ENCODE results near the gene HIVEP3.
A peak's percentile ranks its signal among the peaks of the same experiment; 100 is the strongest.

Gene HIVEP3

DNA sequence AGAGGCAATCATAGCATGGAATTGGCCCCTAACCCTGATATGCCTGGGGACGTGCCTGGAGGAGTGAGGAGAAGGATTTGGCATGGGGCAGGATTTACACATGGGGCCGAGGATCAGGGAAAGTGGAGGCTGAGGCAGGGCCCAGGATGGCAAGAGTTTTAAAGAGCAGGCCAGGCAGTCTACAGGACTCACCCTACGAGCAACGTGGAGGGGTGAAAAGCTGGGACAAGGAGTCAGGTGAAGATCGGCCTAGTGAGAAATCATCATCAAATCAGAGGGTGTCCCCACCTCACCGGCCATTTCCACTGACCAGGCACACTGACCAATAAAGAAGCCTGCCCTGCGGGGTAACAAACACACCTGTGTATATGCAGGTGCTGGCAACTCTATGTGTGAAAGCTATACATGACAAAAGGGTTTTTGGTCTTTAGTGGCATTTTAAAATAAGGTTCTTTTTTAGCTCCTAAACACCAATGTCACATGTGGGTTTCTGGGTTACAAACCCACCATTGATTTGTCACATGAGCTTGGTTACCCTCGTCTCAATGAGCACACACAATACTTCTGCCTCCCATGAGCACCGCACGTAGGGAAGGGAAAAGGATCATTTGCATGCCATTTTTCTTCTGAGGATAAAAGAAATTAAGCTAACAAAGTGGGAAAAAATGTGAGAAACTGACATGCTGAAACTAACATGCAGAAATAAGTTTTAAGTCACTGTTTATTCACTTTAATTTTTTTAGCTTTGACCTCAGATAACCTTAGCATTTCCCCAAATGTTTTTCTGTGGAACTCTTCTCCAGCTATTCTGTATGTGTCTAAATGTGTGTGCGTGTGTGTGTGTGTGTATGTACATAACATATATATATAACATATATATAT is 266.1 kb downstream of the HIVEP3 start:
- no peak for DNase-seq (ENCODE audit: low read depth in 3 of 3)

DNA sequence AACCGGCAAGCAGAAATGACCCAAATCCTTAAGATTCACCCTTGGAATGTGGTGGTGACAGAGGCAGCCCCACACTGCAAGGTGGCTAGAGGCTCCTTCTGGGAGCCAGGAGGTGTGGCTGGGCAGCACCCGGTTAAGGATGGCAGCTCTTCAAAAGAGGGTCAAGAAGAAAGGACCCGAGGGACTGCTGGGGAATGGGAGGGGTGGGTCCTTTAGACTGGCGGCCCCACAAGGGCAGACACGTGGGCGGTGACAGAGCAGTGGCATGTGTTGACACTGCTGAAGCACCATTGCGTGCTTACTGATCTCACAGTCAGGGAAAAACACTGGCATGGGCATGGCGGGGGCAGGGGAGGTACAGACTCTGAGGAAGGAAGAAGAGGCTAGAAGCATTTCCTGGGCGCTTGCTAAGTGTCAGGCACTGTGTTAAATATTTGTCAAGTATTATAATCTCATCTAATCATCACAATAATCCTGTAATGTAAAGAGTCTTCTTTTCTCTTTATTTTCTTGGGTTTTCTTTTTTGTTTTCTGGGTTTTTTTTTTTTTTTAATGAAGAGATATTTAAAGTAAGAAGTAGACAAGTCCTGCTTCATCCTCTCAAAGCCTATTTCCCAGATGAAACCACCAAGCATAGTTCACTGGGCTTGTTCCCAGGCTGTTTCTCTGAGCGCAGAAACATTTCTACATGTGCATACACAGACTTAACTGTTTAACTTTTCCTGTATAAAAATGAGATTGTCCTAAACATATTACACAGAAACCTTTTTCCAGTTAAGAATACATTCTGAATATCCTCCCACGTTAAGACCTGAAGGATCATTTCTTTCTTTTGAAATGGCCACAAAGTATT is 268.5 kb downstream of the HIVEP3 start:
- no peak for DNase-seq (ENCODE audit: low read depth in 3 of 3)

DNA sequence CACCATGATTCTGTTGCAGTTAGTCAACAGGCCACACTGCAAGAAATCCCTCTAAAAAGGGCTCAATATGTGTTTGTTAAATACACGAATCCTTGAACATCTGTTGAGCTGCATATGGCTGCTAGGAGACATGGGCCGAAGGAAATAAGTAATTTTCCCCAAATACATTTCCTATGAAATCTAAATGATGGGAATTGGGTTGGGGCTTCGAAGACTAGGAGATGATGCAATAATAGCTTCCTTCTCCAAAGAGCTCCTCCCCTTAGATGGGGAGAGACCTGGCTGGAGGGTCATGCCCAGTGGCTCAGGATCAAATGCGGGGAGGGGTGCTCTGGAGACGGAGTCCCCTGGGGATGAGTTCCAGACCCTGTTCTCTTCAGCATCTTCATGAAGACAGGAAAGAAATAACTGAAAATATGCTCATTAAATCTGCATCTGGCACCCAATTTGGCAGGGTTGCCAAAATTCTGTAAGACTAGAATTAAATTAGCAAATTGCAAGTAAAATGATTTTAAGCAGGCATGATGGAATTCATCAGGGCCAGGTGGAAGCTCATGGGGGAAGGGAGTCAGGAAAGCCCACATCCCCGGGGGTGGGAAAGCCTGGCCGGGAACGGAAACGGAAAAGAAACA is 269.2 kb downstream of the HIVEP3 start:
- no peak for DNase-seq (ENCODE audit: low read depth in 3 of 3)

DNA sequence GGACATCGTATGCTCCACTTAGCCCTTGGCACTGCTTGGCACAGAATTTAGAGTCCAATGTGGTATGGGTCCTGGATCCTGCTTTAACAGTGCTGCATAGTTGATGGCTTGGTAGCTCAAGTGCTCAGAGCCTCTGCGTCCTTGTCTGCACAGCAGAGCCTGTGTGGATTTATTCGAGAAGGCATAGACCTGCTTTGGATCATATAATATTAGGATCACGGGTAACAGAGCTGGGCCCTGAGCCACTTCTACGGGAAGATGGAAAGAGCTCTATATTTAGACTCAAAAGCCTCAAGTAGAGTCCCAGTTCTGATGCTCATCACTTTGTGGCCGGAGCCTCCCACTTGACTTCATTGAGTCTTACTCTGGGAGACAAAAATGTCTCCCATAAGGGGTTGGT is 269.9 kb downstream of the HIVEP3 start:
- no peak for DNase-seq (ENCODE audit: low read depth in 3 of 3)

DNA sequence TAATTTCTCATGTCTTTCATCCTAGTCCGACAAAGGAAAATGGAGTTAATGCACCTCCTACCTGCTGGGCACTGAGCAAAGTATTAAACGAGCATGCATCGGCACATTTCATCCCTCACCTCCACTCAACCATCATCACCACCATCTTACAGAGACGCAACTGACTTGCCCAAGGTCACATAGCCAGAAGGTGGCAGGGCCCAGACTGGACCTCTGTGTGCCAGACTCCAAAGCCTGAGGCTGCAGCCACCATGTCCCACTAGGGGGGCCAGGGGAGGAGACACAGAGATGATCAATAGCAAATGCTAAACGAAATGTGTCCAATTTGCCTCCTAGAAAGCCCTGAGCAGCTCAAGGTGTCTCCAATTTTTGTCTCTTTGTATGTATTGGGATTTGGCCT is 270.5 kb downstream of the HIVEP3 start:
- no peak for DNase-seq (ENCODE audit: low read depth in 3 of 3)

DNA sequence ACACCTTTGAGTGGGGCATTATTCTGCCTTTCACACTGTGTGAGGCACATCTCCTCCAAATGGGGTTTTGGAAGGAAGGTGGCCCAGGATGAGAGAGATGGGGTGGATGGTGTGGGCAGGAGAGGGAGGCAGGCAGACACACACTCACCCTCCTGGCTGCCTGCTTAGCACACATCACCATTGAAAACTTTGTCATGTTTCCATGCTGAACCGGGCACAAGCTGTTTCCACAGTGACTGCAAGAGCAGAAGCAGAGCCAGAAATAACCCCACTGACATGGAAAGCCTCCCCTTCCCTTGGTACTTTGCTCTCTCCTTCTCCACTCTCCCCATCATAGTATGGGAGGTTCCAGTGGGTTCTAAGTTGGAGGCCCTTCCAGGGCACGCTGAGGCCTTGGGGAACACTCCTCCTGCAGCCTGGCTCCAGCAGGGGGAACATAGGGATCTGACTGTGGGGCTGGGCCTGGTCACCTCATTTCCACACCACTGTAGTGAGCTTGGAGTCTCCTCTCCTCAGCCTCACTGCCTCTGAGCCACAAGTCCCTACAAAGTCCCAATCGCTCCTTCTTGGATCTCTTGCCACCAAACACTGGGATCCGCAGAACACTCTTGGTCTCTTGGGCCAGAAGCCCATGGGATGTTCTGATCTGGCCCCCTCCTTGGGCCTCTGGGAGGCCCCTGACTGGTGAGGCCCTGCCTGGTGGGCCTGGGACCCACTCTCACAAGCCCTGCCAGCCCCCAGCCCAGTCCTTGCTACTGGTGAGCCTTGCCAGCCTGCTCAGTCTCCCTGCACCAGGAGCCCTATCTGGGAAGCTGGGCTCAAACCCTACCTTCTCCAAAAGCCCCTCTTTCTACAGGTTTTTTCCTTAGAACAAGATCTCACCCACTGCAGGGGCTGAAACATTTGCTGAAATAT is 271.2 kb downstream of the HIVEP3 start:
- no peak for DNase-seq (ENCODE audit: low read depth in 3 of 3)

DNA sequence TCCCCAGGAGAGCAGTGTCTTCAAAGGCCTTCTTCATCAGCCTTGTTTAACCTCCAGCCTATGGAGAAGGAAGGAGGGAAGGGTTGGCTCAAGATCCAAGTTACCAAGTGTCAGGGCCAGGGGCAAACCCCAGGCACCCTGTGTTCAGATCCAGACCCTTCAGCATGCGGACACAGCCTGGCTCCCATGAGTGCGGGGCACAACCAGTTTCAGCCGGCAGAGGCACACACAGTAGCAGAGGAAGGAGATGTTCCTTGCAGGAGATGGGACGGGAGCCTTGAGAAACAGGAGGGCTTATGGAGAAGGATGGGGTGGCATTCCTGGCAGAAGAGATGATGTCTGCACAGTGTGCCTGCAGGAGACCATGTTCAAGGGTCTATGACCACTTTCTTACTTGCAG is 272.5 kb downstream of the HIVEP3 start:
- no peak for DNase-seq (ENCODE audit: low read depth in 3 of 3)

DNA sequence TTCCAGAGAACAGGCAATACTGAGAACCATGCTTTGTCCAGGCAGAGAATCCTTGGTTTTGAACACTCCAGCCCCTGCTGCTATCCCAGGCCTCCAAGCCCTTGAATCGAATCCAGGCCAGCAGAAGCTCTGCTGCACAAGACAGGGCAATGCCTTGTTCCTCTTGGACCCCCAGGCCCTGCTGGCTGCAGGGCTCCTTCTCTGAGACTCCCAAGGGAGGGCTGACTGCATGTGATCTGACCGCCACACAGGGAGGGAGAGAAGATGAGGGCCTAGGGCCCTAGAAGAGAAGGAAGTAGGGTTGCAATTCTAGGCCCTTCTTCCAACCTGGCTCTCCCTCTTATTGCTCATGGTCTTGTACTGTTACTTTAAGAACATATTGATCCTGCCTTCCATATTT is 273.7 kb downstream of the HIVEP3 start:
- DNase-seq (ENCODE audit: low read depth in 3 of 3): no peak

DNA sequence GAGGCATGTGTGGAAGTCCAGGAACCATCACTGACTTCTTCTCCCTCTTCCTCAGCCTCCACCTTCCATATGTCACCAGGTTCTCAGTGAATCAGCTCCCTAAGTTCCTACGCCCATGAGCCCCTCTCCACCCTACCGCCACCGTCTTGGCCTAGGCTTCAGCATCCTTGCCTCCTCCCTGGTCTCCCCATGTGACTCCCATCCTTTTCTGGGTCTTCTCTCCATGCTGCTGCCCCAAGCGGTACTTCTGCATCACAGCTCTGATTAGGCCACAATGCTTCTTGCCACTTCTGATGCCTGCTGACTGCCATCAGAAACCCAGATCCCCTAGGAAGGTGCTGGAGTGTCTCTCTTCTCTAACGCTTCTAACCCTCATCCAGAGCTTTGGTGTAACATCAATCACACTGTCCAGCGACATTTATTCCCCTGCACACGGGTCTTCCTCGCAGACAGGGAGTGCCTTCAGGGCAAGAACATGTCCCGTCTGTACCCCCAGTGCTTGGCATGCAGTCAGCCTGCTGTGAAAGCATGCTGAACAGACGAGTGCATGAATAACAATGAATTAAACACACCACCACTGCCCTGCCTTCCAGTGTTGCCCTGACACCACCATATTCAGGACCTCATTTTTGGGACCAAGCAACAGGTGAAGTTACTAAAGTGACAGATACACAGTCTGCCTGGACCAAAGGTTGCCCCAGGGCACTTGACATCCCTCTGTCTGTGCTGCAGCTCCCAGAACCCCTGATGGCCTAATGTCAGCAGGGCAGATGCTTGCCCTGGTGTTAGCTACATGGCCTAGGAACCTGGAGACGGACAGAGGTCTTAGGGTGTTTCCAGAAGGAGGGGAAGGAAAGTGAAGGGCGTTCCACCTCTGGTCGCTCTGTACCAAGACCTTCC is 275.6 kb downstream of the HIVEP3 start:
- DNase-seq (ENCODE audit: low read depth in 3 of 3): no peak

DNA sequence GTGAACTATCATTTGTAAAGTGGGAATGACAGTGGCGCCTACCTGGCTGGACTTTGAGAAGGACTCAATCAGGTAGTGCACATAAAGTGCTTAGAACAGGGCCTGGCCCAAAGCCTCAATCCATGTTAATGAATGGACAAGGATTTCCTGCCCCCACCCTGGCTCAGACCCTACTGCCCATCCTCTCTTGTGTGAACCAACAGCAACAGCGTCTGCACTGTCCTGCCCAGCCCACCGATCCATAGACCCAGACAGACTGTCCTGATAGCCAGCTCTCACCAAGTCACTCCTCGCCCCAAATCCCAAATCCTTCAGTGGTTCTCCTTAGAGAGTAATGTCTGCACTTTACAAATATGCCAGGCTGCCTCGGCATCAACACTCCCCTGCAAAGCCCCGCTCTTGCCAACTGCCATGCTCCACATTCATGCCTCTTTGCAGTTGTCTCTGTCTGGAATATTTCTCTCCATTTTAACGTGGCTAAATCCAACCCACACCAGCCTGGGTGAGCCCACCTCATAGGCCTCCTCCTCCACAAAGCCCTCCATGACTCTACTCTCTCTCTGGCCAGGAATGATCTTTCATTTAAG is 276.7 kb downstream of the HIVEP3 start:
- DNase-seq (ENCODE audit: low read depth in 3 of 3): no peak

DNA sequence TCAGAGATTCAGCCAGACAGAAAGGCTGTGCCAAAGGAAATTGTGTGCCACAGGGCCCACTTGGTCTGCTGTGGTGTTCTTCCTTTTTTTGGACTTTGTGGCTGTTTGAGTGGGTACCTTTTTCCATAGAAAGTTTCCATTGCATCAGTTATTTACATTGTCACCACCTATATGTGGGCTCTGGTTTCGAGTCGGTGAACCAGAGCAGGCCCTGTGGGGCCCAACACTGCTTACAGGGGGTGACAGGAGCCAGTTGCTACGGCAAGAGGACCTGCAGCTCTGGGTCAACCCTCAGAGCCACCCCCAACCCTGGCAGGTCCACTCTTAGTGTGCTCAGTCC is 277.3 kb downstream of the HIVEP3 start:
- peak in 1 of 3 donors; percentile 46 for DNase-seq (ENCODE audit: low read depth in 3 of 3)

DNA sequence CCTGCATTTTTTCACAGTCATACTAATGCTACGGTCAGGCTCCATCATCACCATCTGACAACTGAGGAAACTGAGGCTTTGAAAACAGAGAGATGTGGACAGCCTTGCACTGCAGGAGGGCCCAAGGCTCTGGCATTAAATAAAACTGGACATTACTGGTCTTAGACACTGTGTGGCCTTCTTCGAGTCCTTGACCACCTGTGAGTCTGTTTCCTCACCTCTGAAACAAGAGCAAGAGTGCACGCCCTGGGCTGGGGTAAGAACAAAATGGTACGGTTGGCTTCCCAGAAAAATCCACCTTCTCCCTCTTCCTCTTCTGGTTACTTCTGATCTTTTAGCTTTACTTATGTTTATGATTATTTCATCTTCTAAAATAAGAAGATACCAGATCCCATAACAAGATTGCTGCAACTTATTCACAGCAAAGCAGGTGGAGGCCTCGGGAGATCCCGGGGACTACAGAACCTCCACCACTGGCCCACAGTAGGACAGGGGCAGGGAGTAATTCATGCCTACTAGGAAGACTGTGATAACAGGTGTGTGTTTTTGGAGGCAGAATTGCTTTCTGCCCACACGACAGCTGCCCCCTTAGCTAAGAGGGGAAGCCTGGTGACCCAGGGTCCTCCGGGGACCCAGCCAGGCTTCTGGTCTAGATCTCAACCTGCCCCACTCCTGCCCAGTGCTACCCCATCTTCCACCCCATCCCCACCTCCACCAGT is 277.8 kb downstream of the HIVEP3 start:
- DNase-seq (ENCODE audit: low read depth in 3 of 3): no peak

DNA sequence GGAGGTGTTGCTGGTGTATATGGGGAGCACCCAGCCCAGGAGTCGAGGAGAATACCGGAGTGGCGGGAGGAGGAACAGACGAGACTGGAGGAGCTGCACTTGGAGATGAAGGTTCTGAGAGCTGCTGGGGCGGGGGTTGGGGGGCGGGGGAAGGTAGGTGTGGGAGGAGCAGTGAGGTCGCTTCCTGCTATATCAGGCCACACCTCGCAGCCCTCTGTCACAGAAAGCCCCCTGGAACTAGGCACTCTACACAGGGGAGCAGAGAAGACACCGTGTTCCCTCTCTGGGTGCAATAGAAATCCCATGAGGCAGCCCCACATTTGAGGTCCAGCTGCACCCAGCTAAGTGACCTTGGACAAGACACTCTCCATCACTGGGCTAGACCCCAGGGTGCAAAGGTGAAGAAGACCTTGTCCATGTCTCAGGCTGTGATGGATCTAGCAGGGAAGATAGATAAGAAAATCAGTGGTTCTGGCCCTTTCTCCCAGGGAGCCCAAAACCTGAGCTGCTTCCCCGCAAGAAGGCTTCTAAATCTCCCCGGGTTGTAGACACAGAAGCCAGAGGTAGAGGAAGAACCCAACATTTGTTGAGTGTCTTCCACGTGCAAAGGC is 278.5 kb downstream of the HIVEP3 start:
- DNase-seq (ENCODE audit: low read depth in 3 of 3): no peak

DNA sequence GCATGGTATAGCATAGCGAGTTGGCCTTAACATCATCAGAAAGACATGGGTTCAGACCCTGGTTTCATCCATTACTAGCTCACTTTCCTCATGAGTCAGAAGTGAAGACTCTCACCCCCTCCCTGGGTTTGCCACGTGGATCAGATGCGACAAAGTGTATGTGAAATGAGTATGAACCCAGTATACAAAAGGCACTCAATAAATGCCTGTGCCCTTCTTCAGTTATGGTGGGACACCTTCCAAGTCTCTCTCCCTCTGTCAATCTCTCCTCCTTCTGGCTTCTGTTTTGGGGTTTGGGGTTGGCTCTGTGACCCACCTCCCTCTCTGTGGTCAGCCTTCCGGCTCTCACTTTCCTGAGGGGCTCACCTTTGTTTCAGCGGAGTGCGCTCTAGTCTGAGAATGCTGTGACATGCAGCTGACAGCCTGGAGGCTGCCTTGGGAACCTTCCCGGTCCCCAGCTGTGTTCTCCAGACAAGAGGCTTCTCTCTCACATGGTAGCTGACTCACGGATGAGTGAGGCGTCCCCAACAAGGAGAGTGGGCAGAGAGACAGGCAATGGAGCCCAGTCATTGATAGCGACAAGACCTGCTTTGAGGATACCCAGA is 279.3 kb downstream of the HIVEP3 start:
- peak in 2 of 3 donors; percentile 47 to 60 for DNase-seq (ENCODE audit: low read depth in 3 of 3)

DNA sequence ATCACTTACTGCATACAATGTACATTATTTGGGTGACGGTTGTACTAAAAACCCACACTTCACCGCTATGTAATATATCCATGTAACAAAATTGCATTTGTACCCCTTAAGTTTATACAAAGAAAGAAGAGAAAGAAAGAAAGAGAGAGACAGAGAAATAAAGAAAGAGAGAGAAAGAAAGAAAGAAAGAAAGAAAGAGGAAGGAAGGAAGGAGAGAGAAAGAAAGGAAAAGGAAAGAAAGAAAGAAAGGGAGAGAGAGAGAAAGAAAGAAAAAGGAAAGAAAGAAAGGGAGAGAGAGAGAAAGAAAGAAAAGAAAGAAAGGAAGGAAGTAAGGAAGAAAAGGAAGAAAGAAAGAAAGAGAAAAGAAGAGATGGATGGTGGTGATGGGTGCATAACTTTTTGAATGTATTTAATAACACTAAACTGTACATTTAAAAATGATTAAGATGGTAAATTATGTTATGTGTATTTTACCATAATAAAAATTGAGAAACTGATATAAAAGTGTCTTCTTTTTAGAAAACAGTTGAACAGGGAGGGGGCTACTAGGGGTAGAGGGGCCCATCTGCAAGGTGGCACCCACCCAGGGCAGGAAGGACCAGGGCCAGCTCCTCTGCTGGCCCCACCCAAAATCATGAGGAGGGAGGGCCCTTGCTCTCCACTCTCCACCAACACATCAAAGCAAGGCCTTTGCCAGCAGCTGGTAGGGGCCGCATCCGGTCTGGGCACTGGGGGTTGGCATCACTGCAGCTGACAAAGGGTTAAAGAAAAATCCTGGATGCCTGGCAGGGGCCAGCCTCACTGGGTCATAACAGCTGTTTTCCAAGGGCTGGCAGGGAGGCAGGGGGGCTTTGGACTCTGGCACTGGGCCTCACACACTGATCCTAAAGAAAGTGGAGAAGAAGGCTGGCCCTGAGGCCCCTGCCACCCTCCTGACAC is 280.4 kb downstream of the HIVEP3 start:
- DNase-seq (ENCODE audit: low read depth in 3 of 3): no peak

DNA sequence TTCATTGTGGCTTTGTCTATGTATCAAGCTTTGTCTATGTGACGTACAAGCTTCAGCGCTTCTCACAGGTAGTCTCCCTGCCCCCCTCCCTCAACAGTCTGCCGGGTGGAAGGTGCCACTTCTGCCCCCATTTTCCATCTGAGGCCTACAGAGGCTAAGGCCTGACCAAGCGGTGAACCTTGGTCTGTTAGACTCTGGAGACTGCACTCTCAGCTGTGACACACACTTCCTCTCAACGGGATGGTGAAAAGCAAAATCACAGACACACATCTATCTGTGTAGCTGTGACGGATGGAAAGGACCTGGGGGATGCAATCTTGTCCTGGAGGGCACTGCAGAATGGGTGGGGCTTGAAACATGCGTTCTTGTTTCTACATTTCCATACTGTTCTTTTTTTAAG is 281.4 kb downstream of the HIVEP3 start:
- no peak for DNase-seq (ENCODE audit: low read depth in 3 of 3)

DNA sequence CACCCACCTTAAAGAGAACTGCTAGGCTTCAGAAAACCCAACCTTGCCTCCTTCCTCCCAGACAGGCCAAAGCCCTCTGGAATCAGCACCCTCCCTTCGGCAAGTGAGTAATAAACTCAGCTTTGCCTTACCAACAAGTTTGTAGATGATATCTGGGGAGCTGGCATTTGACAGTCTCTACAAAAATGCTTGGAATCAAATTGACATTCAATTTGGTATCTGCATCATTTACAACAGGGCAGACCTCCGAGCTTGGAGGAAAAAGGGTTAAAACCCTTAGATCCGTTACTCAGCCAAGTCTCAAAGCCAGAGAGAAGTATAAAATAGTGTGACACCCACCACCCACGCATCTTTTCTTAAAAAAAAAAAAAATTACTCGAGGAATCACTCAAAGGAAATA is 285.0 kb downstream of the HIVEP3 start:
- no peak for DNase-seq (ENCODE audit: low read depth in 3 of 3)
